ENCODE data around the gene INO80B.

DNA sequence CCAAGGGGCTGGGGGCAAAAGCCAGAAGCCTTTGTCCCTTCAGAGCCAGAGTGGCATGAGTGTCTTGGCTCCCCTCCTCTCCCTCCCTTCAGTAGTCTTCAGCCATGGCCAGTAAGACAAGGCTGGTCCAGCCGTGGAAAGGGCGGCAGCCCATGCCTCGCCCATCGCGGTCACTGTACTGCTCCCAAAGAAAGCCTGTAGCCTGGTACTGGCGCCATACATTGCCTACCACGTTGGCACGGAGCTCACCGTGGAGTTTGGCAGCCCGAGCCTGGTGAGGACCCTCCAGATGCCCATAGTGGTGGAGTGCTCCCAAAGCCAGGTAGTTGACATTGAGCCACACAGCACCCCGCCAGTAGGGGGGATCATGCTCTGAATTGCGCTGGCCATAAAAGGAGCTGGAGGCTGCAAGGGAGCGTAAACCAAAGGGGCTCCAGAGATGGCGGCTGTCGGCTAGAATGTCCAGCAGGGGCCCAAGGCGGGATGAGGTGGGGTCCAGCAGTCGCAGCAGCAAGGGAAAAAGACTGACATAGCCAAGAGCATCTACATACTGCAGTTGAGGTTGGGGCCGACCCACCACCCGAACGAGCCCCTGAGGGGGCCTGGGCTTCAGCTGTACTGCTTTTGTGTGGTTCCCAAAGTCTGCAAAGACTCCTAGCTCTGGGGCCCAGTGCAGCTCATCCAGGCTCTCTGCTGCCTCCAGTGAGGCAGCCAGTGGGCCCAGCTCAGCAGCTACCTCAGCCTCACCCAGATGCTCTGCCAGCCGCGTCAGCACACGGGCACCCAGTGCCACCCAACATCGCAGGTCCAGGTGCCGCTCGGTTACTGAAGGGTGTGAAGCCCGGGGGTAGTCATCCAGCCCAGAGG, 6.5 kb downstream of the INO80B start:
- TF ChIP-seq EP300 (IDR thresholded peaks at IDR 0.05; ENCODE audit: borderline replicate concordance), result no peak
- no peak for TF ChIP-seq TAF1 (IDR thresholded peaks at IDR 0.05; ENCODE audit: low read depth)
- TF ChIP-seq, protein P1, sequence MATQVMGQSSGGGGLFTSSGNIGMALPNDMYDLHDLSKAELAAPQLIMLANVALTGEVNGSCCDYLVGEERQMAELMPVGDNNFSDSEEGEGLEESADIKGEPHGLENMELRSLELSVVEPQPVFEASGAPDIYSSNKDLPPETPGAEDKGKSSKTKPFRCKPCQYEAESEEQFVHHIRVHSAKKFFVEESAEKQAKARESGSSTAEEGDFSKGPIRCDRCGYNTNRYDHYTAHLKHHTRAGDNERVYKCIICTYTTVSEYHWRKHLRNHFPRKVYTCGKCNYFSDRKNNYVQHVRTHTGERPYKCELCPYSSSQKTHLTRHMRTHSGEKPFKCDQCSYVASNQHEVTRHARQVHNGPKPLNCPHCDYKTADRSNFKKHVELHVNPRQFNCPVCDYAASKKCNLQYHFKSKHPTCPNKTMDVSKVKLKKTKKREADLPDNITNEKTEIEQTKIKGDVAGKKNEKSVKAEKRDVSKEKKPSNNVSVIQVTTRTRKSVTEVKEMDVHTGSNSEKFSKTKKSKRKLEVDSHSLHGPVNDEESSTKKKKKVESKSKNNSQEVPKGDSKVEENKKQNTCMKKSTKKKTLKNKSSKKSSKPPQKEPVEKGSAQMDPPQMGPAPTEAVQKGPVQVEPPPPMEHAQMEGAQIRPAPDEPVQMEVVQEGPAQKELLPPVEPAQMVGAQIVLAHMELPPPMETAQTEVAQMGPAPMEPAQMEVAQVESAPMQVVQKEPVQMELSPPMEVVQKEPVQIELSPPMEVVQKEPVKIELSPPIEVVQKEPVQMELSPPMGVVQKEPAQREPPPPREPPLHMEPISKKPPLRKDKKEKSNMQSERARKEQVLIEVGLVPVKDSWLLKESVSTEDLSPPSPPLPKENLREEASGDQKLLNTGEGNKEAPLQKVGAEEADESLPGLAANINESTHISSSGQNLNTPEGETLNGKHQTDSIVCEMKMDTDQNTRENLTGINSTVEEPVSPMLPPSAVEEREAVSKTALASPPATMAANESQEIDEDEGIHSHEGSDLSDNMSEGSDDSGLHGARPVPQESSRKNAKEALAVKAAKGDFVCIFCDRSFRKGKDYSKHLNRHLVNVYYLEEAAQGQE (IDR thresholded peaks at IDR 0.05; ENCODE audit: low read depth), result no peak
- TF ChIP-seq YY1 (IDR thresholded peaks at IDR 0.05; ENCODE audit: low read depth), result no peak
- no peak for TF ChIP-seq CEBPB (IDR thresholded peaks at IDR 0.05)
- TF ChIP-seq RAD21 (IDR thresholded peaks at IDR 0.05; ENCODE audit: low read depth), result no peak
- TF ChIP-seq, protein P2, sequence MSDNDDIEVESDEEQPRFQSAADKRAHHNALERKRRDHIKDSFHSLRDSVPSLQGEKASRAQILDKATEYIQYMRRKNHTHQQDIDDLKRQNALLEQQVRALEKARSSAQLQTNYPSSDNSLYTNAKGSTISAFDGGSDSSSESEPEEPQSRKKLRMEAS (IDR thresholded peaks at IDR 0.05), result no peak

Measured in Ishikawa (cell line).